Sigmoid colon (tissue), 4 donors: ENCODE results near the gene TTLL11.

Source experiments
- CTCF ChIP-seq, 4 experiments: fragments of 450-650 bp in 3 of 4; fragments of 200-600 bp in 1 of 4; IDR thresholded peaks; one replicate each; pipeline ENCODE4 v1.5.1; 2016 to 2019; ENCODE audit warnings: antibody characterized with exemption in 4 of 4, mild to moderate bottlenecking in 3 of 4, moderate library complexity in 2 of 4
- POLR2AphosphoS5 ChIP-seq, 4 donors: sonication (generic); formaldehyde crosslinking; IDR thresholded peaks; one replicate each; pipeline ENCODE4 v1.6.1; 2017; ENCODE audit warnings: antibody characterized with exemption in 4 of 4

DNA sequence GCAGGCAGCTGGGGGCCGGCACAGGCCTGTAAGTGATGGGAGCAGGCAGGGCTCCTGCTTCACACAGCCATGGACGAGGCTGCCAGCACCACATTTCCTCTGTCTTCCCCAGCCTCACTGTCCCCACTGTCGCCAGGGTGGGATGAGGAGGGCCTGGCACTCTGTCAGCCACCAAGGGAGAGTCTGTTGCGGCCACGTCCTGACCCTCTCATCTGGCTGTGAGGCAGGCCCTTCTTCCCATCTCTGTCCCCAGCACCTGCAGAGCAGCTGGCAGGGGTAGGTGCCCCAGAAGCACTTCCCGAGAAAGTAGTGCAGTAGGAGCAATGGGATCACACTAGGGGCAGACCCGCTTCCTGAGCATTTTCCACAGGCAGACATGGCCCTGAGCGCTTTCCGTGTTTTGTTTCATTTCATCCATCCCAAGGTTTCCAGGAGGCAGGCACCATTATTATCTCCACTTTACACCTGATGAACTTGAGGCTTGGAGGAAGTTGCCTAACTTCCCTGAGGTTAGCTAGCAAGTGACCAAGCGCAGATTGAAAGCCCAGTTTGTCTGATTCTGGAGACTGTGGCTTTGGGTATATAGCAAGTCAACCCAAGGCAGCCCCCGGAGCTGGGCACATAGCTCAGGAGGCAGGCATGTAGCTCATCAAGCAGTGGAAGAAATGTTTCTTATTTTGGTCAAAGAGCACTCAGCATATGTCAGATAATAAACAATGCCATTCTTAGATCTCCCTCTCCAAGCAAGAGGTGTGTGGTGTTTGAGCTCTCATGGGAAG is 239.3 kb downstream of the TTLL11 start:
- TF ChIP-seq CTCF (IDR thresholded peaks at IDR 0.05): no peak
- no peak for TF ChIP-seq POLR2AphosphoS5 (IDR thresholded peaks at IDR 0.05)
